GM12892 (cell line): ENCODE data around the gene GLRX5.

Experiments
- POLR2AphosphoS5 ChIP-seq: IDR thresholded peaks from 2 replicates; pipeline ENCODE4 v1.6.1; 2011; ENCODE audit warnings: low read depth, low read length, control low read depth
- TAF1 ChIP-seq: IDR thresholded peaks from 2 replicates; pipeline ENCODE4 v1.6.1; 2011; ENCODE audit warnings: low read depth, mild to moderate bottlenecking, control low read depth, low read length, borderline replicate concordance

DNA sequence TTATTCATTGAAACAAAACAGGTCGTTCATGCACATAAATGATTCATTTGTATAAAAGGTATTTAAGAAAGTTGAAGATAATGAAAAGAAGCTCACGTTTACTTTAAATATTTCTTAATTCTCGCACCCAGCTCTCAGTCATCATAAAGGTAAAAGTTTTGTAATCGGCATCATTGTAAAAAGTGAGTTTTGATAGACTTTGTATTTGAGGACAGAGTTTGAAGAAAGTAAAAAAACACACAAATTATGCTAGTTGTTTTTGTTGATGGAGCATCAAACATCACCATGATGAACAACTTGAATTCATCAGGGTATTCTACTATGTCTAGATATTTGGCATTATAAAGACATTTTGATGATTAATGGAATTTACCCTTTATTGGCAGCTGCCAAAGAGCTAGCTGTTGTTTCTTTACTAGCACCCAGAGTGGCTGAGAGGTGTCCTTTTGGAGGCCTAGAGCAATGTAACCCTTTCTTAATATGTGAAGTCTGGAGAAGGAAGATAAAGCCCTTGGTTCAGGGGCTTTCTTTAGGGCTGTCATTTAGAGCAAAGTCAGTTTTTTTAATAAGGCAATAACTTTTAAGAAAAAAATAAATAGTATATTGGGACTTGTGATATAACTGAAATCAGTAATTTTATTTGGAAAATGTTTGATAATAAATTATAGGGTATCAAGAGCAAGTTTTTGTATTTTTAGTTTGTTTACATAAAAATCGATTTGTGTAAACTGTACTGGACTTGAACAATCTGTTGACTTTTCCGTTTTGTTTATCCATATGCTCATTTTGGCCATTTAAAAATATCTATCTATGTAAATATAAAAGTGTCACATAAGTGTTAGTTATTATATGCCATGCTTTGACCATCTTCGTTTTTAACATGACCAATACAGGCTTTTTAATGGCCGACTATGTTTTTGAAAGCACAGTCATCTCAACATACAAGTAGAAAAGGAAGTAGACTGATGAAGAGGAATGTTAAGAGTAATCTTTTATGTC, 7.4 kb downstream of the GLRX5 start:
- no peak for TF ChIP-seq POLR2AphosphoS5
- no peak for TF ChIP-seq TAF1
